Endodermal cell (in vitro differentiated cells): ENCODE measurements around the gene ABAT. TPM values are rescaled to one million over a fixed set of nuclear protein-coding genes. Genes with fewer than 3 reads are reported as not detected.

Source experiments
- DNase-seq: peaks from one replicate; pipeline ENCODE4 v3.0.0-alpha.2; 2017
- H3K27ac ChIP-seq: 2 replicates; pipeline ENCODE4 v1.5.1; 2013; ENCODE audit warnings: mild to moderate bottlenecking, low read depth, low read length, moderate library complexity
- H3K27me3 ChIP-seq: 2 replicates; pipeline ENCODE4 v1.6.1; 2013; ENCODE audit warnings: mild to moderate bottlenecking, low read length, moderate library complexity; ENCODE audit not compliant: insufficient read depth, control insufficient read depth, poor library complexity, severe bottlenecking
- H3K36me3 ChIP-seq: 2 replicates; pipeline ENCODE4 v1.7.0; 2013; ENCODE audit warnings: mild to moderate bottlenecking, low read length, moderate library complexity; ENCODE audit not compliant: control insufficient read depth, insufficient read depth
- H3K4me1 ChIP-seq: one replicate; pipeline ENCODE4 v1.7.0; 2013; ENCODE audit warnings: low read length; ENCODE audit not compliant: control insufficient read depth, insufficient read depth
- H3K4me3 ChIP-seq: 2 replicates; pipeline ENCODE4 v1.5.1; 2013; ENCODE audit warnings: mild to moderate bottlenecking, low read length, moderate library complexity
- H3K9ac ChIP-seq: 2 replicates; pipeline ENCODE4 v1.6.1; 2013; ENCODE audit warnings: mild to moderate bottlenecking, low read length, moderate library complexity; ENCODE audit not compliant: poor library complexity, severe bottlenecking; ENCODE audit errors: extremely low read depth
- H3K9me3 ChIP-seq: 2 replicates; pipeline ENCODE4 v1.6.1; 2013; ENCODE audit warnings: mild to moderate bottlenecking, low read length, moderate library complexity; ENCODE audit not compliant: control insufficient read depth
- H3K27ac Mint-ChIP-seq: 2 replicates; pipeline ENCODE4 v1.8.0; 2020; ENCODE audit warnings: mixed read lengths
- H3K27me3 Mint-ChIP-seq: 2 replicates; pipeline ENCODE4 v1.8.0; 2021; ENCODE audit warnings: mild to moderate bottlenecking, mixed read lengths; ENCODE audit not compliant: insufficient read depth
- H3K36me3 Mint-ChIP-seq: 2 replicates; pipeline ENCODE4 v1.8.0; 2020; ENCODE audit warnings: low read depth, mixed read lengths
- H3K4me1 Mint-ChIP-seq: 2 replicates; pipeline ENCODE4 v1.8.0; 2020; ENCODE audit warnings: mixed read lengths
- H3K4me3 Mint-ChIP-seq: 2 replicates; pipeline ENCODE4 v1.8.0; 2020; ENCODE audit warnings: mild to moderate bottlenecking, moderate library complexity, mixed read lengths
- H3K9me3 Mint-ChIP-seq: 2 replicates; pipeline ENCODE4 v1.8.0; 2020; ENCODE audit warnings: mild to moderate bottlenecking, mixed read lengths
- CTCF ChIP-seq: fragments of 200-600 bp; sonication (generic); conservative IDR thresholded peaks from 2 replicates; pipeline ENCODE4 v1.5.0; 2021; ENCODE audit warnings: antibody characterized with exemption, mild to moderate bottlenecking
- WGBS, 2 experiments: methylation state at CpG; one replicate each; pipeline versions ENCODE4 v1.1.5 to v1.1.7; 2013; ENCODE audit warnings: missing lambda C conversion rate in 2 of 2, mixed read lengths in 1 of 2; ENCODE audit not compliant: insufficient coverage in 1 of 2, insufficient read length in 1 of 2; 5-methylcytosine and 5-hydroxymethylcytosine counted together
- total RNA-seq, 2 donors: library from RNA; stranded (reverse); fragmentation: NEBNext Ultra II Directional in 1 of 2; extraction: Animal tissue kit (Norgen Biotek cat#: 25700) in 1 of 2; gene quantifications; 2 replicates in 1 of 2; 3 replicates in 1 of 2; pipeline ENCODE4 v1.2.1, GENCODE V29; 2021

The ABAT gene
- total RNA-seq, 2 donors from 2014 or later: 9.7 to 13.6 TPM

- WGBS, 2 experiments: 92 to 97% methylated on average over 5 of the region's 5 CpGs
- H3K36me3 ChIP-seq: no peaks in the 10 kb centered on the region
- H3K36me3 Mint-ChIP-seq: peaks cover 7% of the 10 kb centered on the region
- H3K4me3 Mint-ChIP-seq: no peak overlapping the region
- H3K27me3 Mint-ChIP-seq: no peaks in the 10 kb centered on the region
- peaks cover 3% of the 10 kb centered on the region for H3K4me1 ChIP-seq
- peak; percentile 39 for DNase-seq
- H3K4me1 Mint-ChIP-seq: peaks cover 6% of the 10 kb centered on the region
- no peak overlapping the region for H3K4me3 ChIP-seq
- TF ChIP-seq CTCF: no peak
- no peaks in the 10 kb centered on the region for H3K9me3 Mint-ChIP-seq
- no peaks in the 10 kb centered on the region for H3K9me3 ChIP-seq
- no peaks in the 10 kb centered on the region for H3K27me3 ChIP-seq
- H3K9ac ChIP-seq: no peak overlapping the region
- H3K27ac Mint-ChIP-seq: no peak overlapping the region
- no peak overlapping the region for H3K27ac ChIP-seq
These were observed 82.3 kb downstream of the ABAT start for GRCh38 chr16:8756755-8757154.

- Histone ChIP-seq H3K9me3 (no peaks in the 10 kb centered on the region), H3K4me3 (no peak overlapping the region), H3K4me1 (peaks cover 3% of the 10 kb centered on the region), H3K27ac (no peak overlapping the region), H3K9ac (no peak overlapping the region), H3K27me3 (no peaks in the 10 kb centered on the region), H3K36me3 (no peaks in the 10 kb centered on the region)
- H3K9me3 Mint-ChIP-seq: no peaks in the 10 kb centered on the region
- peaks cover 1% of the 10 kb centered on the region for H3K4me1 Mint-ChIP-seq
- peak; percentile 7 for DNase-seq
- H3K4me3 Mint-ChIP-seq: no peak overlapping the region
- peaks cover 7% of the 10 kb centered on the region for H3K36me3 Mint-ChIP-seq
- H3K27me3 Mint-ChIP-seq: no peaks in the 10 kb centered on the region
- no peak for TF ChIP-seq CTCF
- H3K27ac Mint-ChIP-seq: no peak overlapping the region
- WGBS, 2 experiments: 88 to 92% methylated on average over 6 of the region's 6 CpGs
These were observed 83.6 kb downstream of the ABAT start for GRCh38 chr16:8758022-8758421.

GRCh38 chr16:8760021-8760420, 85.6 kb downstream of the ABAT start:
- WGBS, 2 experiments: 95 to 96% methylated on average over 6 to 10 of the region's 10 CpGs
- no peak overlapping the region for H3K27ac ChIP-seq
- Mint-ChIP-seq H3K27me3 (no peaks in the 10 kb centered on the region), H3K9me3 (no peaks in the 10 kb centered on the region), H3K4me1 (peaks cover 9% of the 10 kb centered on the region), H3K4me3 (no peak overlapping the region), H3K36me3 (peaks cover 4% of the 10 kb centered on the region), H3K27ac (no peak overlapping the region)
- DNase-seq: peak; percentile 23
- no peaks in the 10 kb centered on the region for H3K36me3 ChIP-seq
- no peak overlapping the region for H3K9ac ChIP-seq
- no peaks in the 10 kb centered on the region for H3K27me3 ChIP-seq
- no peak for TF ChIP-seq CTCF
- H3K4me1 ChIP-seq: peaks cover 2% of the 10 kb centered on the region
- H3K9me3 ChIP-seq: no peaks in the 10 kb centered on the region
- no peak overlapping the region for H3K4me3 ChIP-seq
